Stimulated activated CD4-positive, alpha-beta T cell treated with anti-CD3 and anti-CD28 coated beads, TNF-alpha, amount 100 ng/mL, for 4 hours (primary cell): ENCODE results near the gene ADAM33.

ENCODE experiments used
- DNase-seq, 3 experiments: peaks; one replicate each; pipeline ENCODE4 v3.0.0-alpha.2; 2020; ENCODE audit warnings: low read depth in 3 of 3

The ADAM33 gene

DNA sequence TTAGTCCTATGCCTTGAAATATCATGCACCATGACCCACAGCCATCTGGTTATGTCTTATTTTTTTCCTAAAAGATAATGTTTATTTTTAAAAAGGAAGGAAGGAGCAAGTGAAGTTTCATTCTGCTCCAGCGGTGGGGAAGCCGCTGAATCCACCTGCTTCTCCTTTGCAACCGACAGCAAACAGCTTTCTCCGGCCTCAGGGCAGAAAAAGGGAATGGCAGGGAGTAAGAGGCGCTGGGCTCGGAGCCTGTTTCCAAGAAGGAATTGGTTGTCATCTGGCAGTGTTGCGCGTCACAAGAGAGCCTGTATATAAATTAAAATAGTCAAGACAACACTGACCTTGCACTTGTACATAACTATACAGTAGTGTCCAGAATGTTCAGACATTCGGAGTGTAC is 32.9 kb downstream of the ADAM33 start:
- DNase-seq: no peak

DNA sequence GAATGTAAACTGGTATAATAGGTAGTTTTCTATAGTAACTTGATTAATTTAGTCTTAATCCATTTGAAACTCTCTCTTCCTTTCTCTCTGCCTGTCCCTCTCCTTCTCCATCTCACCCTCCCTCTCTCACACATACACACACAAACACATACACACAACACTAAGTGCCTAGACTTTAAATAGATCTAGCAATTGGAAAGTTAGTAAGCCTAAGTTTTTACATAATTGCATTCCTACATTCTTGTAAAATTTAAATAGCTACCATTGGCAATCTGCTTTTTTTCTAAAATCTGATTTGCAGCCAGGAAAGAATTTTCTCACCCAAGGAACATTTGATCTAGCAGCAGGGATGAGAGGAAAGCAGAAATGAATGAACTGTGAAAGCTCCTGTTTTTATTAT is 34.3 kb downstream of the ADAM33 start:
- no peak for DNase-seq

DNA sequence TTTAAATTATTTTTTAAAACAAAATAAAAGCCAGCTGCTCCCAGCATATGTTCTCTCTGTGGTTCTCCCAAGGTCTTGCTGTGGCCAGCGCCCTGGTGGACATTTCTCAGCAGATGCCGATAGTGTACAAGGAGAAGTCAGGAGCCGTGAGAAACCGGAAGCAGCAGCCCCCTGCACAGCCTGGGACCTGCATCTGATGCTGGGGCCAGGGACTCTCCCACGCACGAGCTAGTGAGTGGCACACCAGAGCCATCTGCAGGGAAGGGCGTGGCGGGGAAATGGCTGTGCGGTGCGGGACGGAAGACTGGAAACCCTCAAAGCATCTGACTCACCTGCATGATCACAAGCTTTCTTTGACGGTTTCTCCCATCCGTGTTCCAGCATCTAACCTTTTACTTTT is 35.2 kb downstream of the ADAM33 start:
- no peak for DNase-seq

DNA sequence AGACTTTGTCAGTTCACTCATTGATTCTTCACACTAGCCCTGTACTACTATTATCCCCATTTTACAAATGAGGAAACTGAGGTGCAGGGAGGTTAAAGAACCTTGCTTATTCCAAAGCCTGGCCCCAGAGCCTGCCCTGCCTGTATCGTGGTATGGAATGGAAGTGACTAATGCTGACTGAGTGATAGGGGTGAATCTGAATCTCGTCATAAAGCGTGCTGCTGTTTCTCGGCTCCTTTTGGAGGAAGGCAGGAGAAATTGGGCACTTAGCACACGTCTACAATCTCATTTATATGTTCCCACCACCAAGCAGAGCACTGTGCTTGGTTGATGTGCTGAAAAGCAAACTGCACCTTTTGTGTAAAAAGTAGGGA is 35.8 kb downstream of the ADAM33 start:
- DNase-seq: no peak

DNA sequence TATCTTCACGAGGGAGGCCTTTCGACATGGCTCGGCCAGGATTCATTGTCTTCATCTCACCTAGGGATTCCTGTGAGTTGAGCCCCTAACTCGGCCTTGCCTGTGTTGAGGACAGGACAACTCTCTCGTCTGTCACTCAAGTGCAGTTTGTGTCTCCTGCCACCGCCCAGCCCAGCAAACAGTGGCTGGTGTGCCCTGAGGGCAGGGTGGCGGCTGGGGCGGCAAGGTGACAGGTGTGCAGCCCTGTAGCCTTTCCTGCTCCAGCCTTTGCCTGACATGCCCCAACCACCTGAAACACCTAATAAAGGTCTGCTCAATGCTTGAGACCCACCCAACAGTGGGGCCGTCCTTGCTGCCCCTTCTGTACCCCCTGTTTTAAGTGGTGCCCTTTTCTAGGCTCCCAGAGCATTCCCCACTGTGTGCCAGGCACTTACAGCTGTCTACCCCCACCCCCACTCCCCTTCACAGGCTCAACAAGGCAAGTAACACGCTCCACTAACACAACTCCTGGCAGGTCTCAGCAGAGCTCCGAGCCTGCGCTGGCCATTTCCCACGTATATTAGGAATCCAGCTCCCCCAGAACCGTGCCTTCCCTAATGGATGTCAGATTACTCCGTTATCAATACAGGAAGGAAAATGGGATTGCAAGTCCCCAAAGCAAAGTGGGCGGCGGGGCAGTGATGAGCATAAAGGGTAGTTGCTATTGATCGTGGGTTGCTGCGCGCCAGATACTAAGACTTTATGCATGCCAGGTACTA is 36.3 kb downstream of the ADAM33 start:
- DNase-seq: no peak

DNA sequence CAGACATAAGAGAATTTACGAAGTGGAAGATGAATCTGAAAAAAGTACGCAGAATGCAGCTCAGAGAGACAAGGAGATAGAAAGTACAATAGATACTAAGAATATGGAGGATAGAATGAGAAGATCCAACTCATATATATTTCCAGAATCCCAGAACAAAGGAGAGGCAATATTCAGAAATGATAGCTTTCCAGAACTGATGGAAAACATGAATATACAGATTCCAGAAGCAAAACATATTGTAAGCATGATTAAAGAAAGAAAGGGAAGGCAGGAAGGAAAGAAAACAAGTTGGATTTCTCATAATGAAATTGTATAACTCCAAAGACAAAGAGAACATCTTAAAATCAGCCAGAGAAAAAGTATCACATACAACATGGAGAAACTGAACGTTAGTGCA is 41.6 kb downstream of the ADAM33 start:
- no peak for DNase-seq

DNA sequence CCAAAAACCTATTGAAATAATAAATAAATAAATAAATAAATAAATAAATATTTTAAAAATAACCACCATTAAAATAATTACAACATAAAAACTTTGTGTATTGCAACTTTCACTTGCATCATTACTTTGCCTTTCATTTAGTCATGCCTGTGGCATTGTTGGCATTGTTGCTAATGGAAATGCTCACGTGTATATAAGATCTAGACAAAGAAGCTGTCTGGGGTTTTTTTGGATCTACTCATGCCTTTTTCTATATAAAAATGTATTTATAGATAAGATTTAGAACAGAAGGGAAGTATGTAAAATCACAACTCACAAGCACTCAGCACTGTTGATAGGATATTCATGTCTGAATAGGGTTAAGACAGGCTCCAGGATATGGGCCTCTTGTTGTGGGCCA is 46.5 kb downstream of the ADAM33 start:
- DNase-seq: no peak

DNA sequence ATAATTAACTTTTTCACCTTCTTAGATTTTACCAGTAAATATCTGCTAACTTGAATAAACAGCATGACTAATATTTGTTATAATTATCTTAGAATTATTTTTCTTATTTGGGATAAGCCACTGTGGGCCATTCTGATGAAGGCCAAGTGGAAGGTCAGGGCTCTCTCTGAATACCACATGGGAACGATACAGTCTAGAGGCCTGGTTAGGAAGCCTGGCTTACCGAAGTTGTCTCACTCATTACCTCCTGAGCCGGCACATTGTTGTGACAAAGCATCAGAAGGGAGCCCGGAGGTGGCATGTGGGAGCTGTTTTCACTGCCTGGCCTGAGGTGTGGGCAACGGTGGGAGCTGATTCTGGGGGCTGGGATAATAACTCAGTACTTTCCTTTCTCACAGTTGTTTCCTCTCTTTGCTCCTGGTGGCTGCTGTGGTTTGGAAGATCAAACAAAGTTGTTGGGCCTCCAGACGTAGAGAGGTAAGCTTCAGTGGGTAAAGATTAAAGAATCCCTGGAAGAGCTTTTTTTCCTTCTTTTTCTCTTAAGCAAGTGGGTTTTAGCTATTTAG is 47.8 kb downstream of the ADAM33 start:
- no peak for DNase-seq

DNA sequence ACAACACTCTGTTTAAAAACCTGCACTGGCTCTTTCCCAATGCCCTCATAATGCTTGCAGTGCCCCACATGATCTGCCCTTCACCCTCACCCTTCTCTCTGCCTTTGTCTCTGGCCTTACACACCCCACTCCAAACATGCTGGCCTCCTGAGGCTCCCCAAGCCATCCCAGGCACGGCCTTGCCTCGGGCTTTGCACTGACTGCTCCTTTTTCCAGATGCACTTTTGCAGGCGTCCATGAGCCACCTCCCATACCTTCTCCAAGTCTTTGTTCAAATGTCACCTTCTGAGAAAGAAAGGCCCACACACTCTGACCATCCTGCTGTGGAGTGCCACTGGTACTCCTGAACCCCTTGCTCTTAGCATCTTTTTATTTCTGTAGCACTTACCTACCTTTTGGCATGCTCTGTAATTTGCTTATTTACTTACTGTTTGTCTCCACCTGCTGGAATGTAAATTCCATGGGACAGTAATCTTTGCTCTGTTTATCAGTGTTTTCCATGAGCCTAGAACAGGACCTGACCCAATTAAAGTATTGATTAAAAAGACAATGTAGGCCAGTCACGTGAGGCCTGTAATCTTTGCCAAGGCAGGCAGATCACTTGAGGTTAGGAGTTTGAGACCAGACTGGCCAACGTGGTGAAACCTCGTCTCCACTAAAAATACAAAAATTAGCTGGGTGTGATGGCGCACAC is 49.4 kb downstream of the ADAM33 start:
- DNase-seq: no peak

DNA sequence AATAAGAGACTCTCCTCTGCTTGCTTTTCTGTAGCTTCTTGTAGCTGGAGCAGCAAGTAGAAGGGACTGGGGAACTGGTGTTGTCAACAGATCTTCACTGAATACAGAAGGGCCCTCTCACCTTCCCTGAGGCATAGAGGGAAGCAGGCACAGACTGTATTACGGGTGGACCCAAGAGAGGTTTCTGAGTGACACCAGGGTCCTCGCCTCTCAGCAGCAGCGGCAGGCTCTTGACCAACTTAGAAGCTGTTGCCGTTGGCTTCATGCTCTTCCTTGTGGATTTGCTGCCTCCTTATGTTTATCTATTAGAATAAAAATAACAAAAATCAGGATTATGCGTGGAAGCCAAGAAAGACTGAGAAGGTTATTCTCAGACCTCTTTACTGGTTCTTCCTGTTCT is 50.3 kb downstream of the ADAM33 start:
- DNase-seq: no peak

DNA sequence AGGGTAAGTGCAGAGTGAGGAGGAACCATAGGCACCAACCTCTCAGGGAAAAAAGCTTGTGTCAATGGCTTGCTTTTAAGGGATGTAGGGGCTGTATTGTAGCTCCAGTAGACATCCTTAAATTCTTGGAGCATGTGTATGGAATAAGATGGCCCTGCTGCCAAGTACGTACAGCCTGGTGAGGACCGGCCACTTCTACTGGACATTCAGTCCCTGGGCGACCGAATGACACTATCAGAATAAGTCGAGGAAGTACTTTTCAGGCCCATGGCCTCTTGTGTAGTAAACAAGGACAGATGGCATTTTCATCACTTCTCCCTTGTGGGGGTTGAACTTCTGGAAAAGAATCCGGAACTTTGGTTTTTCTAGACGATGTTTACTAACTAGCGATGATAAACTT is 51.4 kb downstream of the ADAM33 start:
- DNase-seq: no peak

DNA sequence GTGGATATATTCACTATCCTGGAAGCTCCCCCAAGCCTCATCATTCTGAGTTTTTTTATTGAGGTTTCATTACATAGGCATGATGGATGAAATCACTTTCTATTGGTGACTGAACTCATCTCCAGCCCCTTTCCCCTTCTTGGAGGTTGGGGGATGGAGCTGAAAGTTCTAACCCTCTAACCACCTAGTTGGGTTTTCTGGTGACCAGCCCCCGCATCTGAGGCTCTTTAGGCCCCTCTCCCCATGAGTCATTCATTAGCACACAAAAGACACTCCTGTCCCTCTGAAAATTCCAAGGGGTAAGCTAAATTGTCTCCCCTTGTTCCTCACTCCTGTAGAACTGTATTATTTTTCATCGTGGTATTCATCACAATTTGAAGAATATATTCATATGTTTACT is 51.9 kb downstream of the ADAM33 start:
- DNase-seq: no peak

DNA sequence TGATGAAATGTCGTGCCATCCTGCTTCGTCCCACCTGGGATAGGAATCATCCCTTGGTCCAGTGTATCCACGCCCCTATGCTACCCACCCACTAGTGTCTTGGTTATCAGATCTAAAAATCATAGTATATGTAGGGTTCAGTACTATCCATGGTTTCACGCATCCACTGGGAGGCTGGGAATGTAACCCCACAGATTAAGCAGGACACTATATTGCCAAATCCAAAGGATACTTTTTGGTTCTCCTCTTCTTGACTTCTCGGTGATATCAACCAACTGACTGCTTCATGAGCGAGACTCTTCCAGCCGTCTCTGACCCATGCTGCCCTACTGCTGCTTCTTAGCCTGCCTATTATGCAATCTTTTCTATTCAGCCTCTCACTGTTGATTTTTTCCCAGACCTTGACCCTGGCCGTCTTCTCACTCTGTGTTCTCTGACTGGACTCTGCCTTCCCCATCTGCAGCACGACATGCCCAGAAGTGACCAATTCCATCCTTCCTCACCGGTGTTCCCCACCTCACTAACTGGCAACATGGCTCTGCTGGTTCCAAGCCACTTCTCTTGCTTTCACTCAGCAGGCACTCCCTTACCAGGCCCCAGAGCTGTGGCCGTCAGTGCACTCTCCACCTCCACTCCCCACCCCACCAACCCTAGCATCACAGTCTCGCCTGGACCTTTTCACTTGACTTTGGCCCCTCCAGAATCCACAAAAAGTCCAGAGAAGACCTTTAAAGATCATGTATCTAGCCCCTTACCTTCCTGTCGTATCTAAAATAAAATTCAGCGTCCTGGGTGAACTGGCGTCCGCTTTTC is 53.1 kb downstream of the ADAM33 start:
- DNase-seq: no peak

DNA sequence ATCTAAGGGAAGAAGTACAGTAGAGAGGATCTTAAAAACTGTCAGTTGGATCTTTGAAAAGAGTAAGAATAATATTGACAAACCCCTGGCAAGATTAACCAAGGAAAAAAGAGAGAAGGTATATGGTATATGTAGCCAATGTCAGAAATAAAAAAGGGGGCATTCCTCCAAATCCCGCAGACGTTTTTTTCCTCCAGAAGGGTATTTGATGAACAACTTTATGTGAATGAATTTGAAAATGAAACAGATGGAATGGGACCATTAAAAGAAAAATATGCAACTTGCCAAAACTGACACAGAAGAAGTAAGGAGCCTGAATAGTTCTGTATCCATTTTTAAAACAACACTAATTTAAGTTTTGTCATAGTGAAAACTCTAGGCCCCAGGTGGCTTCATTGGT is 54.3 kb downstream of the ADAM33 start:
- no peak for DNase-seq

DNA sequence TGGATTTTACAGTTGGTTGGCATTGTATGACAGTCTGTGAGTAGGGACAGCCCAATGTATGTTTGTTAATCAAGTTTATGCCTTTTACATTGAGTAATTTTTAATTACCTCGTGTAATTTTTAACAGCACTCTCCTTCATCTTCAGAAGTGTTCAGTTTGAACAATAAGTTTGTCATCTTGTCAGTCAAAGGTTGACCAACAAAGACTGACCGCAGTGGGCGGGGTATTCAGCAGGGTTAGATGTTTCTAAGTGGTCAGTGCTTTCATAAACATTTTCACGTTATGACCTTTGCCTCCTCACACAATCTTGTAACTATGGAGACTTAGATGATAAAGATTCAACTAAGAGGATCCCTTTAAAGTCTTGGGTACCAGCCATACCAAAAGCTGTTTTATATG is 59.4 kb downstream of the ADAM33 start:
- DNase-seq: no peak

DNA sequence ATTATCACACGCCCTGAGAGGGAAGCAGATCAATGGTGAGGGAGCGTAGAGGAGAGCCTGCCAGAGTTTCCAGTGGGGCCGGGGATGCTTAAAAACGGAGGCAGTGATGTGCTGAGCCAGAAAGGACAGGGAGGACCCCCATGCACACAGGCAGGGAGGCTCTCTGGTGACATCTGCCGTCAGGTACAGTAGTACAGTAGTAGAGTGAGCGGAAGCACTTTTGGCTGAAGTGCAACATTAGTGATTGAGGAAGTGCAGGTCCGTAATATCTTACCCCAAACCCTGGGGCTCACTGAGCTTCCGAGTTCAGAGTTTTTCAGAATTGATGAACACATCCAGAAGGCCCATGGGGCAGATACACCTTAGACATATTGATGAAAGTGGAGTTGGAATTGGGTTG is 60.7 kb downstream of the ADAM33 start:
- no peak for DNase-seq
